ENCODE measurements around the gene HCRTR2. TPM values are rescaled to one million over a fixed set of nuclear protein-coding genes. Genes with fewer than 3 reads are reported as not detected.

The HCRTR2 gene
- polyA plus RNA-seq (2011; rRNA removed) (not detected in 2 replicates), polyA minus RNA-seq (2011; rRNA and poly(A)+ RNA removed) (not detected in 2 replicates)

- no peak for DNase-seq (ENCODE audit: low read depth)
- Histone ChIP-seq H3K4me3 (ENCODE audit: low read depth, low read length) (no peak within 1 kb of the TSS), H3K27me3 (ENCODE audit: control insufficient read depth, insufficient read depth, low read length) (peaks cover 9% of the 10 kb centered on the region), H3K36me3 (ENCODE audit: control insufficient read depth, insufficient read depth, low read length) (no peaks in the 10 kb centered on the region)
- POLR2A ChIA-PET: no interaction called here
- CTCF ChIA-PET: no interaction called here
- TF ChIP-seq CTCF (IDR thresholded peaks at IDR 0.05; ENCODE audit: insufficient read depth, low read depth, low read length): no peak
These were observed at the start of gene HCRTR2 for GRCh38 chr6:55174211-55175026. HCRTR2 (plus strand) TSS chr6:55174515; CDS start chr6:55174588, 73 bp downstream.

GRCh38 chr6:55130806-55131324 lies 43.5 kb upstream of the HCRTR2 start:
- ChIA-PET POLR2A (no interaction called here), CTCF (no interaction called here)
- no peaks in the 10 kb centered on the region for H3K27me3 ChIP-seq (ENCODE audit: control insufficient read depth, insufficient read depth, low read length)
- DNase-seq (ENCODE audit: low read depth): no peak
- H3K4me3 ChIP-seq (ENCODE audit: low read depth, low read length): no peak overlapping the region
- H3K36me3 ChIP-seq (ENCODE audit: control insufficient read depth, insufficient read depth, low read length): no peaks in the 10 kb centered on the region
- TF ChIP-seq CTCF (IDR thresholded peaks at IDR 0.05; ENCODE audit: insufficient read depth, low read depth, low read length): no peak

GRCh38 chr6:55131616-55132015 lies 42.7 kb upstream of the HCRTR2 start:
- no peak for DNase-seq (ENCODE audit: low read depth)
- CTCF ChIA-PET: no interaction called here

GRCh38 chr6:55136916-55137315 lies 37.4 kb upstream of the HCRTR2 start:
- ChIA-PET POLR2A (no interaction called here), CTCF (no interaction called here)
- H3K36me3 ChIP-seq (ENCODE audit: control insufficient read depth, insufficient read depth, low read length): no peaks in the 10 kb centered on the region
- H3K27me3 ChIP-seq (ENCODE audit: control insufficient read depth, insufficient read depth, low read length): no peaks in the 10 kb centered on the region
- no peak for DNase-seq (ENCODE audit: low read depth)
- no peak for TF ChIP-seq CTCF (IDR thresholded peaks at IDR 0.05; ENCODE audit: insufficient read depth, low read depth, low read length)
- no peak overlapping the region for H3K4me3 ChIP-seq (ENCODE audit: low read depth, low read length)

More at GRCh38 chr6:55131616-55132015, 42.7 kb upstream of the HCRTR2 start:
- H3K36me3 ChIP-seq (ENCODE audit: control insufficient read depth, insufficient read depth, low read length): no peaks in the 10 kb centered on the region
- POLR2A ChIA-PET: no interaction called here
- TF ChIP-seq CTCF (IDR thresholded peaks at IDR 0.05; ENCODE audit: insufficient read depth, low read depth, low read length): no peak
- no peak overlapping the region for H3K4me3 ChIP-seq (ENCODE audit: low read depth, low read length)
- H3K27me3 ChIP-seq (ENCODE audit: control insufficient read depth, insufficient read depth, low read length): no peaks in the 10 kb centered on the region

GRCh38 chr6:55137929-55138693 lies 36.2 kb upstream of the HCRTR2 start:
- no peak overlapping the region for H3K4me3 ChIP-seq (ENCODE audit: low read depth, low read length)
- no peak for TF ChIP-seq CTCF (IDR thresholded peaks at IDR 0.05; ENCODE audit: insufficient read depth, low read depth, low read length)
- POLR2A ChIA-PET: no interaction called here
- CTCF ChIA-PET: no interaction called here
- H3K36me3 ChIP-seq (ENCODE audit: control insufficient read depth, insufficient read depth, low read length): no peaks in the 10 kb centered on the region
- H3K27me3 ChIP-seq (ENCODE audit: control insufficient read depth, insufficient read depth, low read length): no peaks in the 10 kb centered on the region
- no peak for DNase-seq (ENCODE audit: low read depth)
